ENCODE results near the gene CALB2.
A peak's percentile ranks its signal among the peaks of the same experiment; 100 is the strongest.
"Not testable (repeated sequence)": the region's sequence is repeated elsewhere in the genome, so short reads cannot be mapped to it uniquely, and the experiment has no call there.

Gene CALB2

DNA sequence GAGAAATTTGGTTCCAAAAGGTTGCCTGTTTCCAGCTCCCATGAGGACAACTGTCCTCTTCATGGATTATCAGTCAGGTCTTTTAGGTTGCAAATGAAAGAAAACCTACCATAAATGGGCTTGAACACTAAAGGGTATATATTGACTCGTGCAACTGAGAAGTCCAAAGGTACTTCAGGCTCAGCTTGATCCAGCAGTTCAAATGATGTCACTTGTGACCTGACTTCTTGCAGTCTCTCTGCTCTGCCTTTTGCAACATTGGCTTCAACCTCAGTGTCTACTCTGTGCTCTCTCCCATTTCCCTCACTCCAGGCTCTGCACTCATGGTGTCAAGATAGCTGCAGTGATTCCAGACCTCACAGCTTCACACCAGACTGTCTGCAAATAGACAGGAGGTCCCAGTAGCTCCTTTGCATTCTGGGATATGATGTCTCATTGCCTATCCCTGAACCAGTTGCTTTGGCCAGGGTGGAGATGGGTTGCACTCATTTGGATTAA, 5.5 kb upstream of the CALB2 start:
- DNase-seq (ENCODE audit: low spot score): no peak

DNA sequence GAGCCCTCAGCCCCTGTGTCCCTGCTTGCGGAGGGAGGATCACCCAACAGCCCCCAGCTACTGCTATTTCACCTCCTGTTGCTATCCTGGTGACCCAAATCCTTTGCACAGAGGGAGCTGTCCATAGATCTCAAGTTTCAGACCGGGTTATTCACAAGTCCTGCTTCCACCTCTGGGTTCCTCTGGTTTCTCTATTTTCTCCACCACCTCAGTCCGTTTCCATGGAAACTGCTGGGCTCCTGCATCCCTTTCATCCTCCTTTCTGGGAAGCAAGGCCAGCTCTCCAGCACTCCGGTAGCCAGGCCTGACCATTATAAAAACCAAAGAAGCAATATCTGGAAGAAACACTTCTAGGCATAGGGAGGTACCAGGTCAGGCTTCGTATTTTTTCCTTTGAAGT, 4.8 kb upstream of the CALB2 start:
- no peak for DNase-seq (ENCODE audit: low spot score)

DNA sequence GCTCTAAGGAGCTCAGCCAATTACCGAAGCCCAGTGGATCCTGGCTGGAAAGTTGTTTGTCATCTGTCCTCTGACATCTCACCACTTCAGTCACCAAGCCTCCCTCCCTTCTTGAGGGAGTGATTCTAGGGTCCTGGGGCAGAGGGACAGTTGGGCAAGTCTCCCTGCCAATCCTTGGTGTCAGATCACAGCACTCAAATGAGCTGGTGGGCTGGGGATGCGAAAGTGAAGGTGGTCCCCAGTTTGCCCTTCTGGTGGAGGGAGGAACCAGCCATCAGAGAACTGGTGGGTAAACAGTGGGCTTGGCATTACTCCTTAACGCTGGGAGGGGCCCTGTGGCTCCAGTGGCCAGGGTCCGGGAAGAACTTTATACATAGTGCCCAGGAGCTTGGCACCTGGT, 4.4 kb upstream of the CALB2 start:
- DNase-seq (ENCODE audit: low spot score): no peak

- no peak for DNase-seq (ENCODE audit: low spot score)
Observed at GRCh38 chr16:71356051-71356740, 2.3 kb upstream of the CALB2 start.

DNA sequence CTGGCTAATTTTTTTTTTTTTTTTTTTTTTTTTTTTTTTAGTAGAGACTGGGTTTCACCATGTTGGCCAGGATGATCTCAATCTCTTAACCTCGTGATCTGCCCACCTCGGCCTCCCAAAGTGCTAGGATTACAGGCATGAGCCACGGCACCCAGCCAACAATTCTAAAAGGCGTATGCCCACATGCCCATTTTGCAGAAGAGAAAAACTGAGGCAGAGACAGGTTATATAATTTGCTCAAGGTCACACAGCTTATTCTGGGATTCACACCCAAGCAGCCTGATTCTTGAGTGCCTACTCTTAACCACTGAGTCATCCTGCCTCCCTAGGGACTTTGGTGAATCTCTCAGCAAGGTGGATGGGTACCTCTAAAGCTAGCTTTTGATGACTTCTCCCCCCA, 1.6 kb upstream of the CALB2 start:
- DNase-seq (ENCODE audit: low spot score): not testable (repeated sequence)

- DNase-seq (ENCODE audit: low spot score): no peak
Observed at GRCh38 chr16:71357681-71358080, 842 bp upstream of the CALB2 start.

- DNase-seq (ENCODE audit: low spot score): no peak
Observed at GRCh38 chr16:71359431-71359830, 908 bp downstream of the CALB2 start.

GRCh38 chr16:71360378-71360777, 1.9 kb downstream of the CALB2 start:
- DNase-seq (ENCODE audit: low spot score): no peak

- DNase-seq (ENCODE audit: low spot score): no peak
Observed at GRCh38 chr16:71364133-71364681, 5.7 kb downstream of the CALB2 start.

- DNase-seq (ENCODE audit: low spot score): no peak
Observed at GRCh38 chr16:71365021-71365420, 6.5 kb downstream of the CALB2 start.

DNA sequence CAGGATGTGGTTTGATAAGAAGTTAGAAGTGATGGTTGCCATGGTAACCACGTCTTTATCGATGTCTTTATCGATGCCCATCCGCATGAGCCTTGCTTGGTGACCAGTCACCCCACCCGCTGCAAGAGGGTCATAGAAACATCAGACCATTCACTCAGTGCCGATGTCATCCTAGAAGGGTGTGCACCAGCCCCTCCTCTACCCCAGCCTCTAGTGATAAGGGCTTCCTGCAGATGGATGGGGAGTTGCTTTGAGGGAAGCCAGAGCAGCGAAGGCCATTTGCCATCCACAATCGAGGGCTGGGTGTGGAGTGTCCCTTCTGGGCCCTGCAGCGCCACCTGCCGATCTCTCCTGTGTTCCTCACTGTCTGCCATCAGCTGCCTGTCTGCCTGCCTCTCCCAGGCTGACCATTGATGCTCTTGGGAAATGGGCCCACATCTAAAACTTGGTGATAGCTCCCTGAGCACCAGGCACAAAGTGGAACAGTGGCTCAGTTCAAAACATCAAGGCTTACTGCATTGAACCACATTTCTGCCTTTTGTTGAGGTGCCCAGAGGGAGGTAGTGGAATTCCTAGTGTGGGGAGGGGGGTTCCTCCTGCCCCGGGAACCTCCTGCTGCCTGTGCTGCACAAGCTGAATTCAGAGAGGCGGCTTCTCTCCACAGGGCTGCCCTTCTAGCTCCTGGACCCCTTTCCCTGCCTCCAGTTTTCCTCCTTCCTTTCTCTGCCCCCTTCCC, 8.9 kb downstream of the CALB2 start:
- DNase-seq (ENCODE audit: low spot score): peak; percentile 67

DNA sequence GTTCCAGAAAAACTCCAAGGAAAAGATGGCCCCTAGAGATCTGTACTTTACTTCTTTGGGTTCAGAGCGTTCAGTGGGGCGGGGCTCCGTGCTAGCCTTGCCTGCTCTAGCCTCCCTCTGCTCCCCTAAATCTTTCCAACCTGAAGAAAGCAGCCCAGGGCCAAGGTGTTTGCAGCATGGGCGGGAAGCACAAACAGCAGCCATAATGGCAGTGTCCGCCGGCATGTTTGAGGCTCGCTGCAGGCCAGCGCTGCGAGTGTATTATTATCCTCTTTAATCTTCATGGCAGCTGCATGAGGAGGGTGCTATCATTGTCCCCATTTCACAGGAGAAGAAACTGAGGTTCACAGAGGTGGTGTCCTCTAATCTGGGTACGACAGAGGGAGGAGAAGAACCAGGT, 10.4 kb downstream of the CALB2 start:
- DNase-seq (ENCODE audit: low spot score): no peak

- no peak for DNase-seq (ENCODE audit: low spot score)
Observed at GRCh38 chr16:71369494-71369893, 11.0 kb downstream of the CALB2 start.

GRCh38 chr16:71371237-71371636, 12.7 kb downstream of the CALB2 start:
- DNase-seq (ENCODE audit: low spot score): no peak

DNA sequence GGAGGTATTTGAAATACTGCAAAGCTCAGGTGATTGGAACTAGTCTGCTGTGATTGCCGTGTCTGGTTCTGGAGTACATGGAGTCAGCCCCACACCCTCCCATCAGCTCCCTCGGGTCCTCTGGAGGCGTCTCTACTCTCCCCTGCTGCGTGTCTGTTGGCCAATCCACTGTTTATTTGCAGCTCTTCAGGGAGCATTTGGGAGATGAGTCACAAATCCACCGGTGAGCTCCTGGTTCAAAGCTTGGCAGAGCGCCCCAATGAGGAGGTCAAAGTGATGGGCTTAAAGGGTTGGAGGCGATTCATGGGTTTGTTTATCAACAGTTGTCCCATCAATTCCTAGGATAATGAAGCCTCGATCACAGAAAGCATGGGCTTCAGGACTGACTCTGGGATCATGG, 14.6 kb downstream of the CALB2 start:
- no peak for DNase-seq (ENCODE audit: low spot score)

DNA sequence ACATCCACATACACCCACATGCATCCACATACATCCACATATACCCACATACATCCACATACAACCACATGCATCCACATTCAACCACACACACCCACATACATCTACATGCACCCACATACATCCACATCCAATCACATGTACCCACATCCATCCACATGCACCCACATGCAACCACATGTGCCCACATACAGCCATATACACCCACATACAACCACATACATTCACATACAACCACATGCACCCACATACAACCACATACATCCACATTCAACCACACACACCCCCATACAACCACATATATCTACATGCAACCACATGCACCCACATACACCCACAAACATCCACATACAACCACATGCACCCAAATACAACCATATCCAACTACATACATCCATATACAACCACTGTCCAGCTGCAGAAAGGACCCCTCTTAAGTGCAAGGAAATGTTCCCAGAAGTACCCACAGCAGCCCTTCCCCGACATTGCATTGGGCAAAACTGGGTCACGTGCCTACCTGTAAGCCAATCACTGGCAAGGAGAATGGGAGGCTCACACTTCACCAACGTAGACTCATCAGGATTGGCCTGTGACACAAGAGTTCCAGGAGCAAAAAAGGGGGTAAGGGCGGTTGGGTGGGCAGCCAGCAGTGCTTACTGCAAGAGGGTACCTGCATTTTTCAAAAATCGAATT, 18.1 kb downstream of the CALB2 start:
- no peak for DNase-seq (ENCODE audit: low spot score)

DNA sequence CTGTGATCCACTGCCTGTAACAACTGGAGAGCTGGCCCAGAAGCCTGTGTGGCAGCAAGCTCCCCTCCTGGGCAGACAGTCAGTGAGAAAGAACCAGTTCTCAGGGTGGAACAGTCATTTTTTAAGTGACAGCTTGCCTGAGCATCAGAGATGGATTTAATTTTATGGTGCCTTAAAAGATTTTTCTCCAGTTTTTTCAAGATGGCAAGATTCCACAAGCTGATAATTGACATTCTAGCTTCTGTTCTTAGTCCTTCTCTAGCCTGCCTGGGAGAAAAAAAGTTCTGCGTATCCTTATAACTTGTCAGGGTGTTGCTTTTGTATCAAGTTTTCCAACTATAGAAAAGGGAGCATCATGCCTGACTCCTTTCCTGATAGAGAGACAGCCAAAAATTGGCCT, 21.2 kb downstream of the CALB2 start:
- DNase-seq (ENCODE audit: low spot score): no peak

DNA sequence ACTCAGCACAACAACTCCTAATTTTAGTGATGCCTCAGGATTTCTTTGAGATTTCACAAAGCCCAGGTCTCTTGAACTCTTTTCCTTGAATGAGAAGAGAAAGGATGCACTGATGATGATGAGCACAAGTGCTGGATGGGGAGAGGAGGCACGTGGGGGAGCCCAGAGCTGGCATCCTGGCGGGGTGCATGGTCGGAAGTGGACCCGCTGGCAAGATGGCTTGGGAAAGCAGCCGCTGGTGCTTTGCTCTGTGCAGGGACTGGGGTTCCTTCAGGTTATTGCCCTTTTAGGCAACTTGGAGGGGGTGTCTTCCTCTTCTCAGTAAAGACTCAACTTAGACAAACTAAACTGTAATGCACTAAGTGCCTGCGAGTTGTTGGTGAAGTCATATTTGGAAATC, 22.3 kb downstream of the CALB2 start:
- DNase-seq (ENCODE audit: low spot score): no peak

DNA sequence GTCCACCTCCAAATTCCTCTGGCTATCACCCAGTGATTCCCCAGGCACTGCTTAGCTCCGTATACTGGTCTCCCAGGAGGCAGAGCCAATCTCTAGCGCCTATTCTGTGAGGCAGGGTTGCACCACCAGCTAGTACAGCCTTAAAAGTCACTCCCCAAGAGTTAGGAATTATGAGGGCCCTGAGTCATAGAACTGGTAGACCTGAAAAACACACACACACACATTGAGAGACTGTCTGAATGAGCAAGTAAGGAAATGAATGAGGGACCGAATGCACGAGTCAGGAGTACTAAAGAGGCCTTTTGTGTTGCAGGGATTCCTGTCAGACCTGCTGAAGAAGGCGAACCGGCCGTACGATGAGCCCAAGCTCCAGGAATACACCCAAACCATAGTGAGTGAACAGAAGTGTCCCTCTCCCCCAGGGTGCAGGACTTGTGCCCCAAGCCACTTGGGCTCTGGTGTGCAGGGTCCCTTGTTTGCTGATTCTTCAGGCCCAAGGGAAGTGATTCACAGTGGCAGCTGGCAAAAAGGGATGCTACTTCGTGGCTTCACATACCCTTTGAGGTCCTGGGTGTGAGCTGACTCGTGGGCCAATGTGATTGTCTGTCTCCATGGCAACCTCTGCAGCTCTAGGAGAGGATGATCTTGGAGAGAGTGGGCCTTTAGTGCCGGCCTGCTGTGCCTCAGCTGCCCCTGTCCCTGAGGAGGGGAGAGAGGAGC, 24.7 kb downstream of the CALB2 start:
- peak; percentile 31 for DNase-seq (ENCODE audit: low spot score)

DNA sequence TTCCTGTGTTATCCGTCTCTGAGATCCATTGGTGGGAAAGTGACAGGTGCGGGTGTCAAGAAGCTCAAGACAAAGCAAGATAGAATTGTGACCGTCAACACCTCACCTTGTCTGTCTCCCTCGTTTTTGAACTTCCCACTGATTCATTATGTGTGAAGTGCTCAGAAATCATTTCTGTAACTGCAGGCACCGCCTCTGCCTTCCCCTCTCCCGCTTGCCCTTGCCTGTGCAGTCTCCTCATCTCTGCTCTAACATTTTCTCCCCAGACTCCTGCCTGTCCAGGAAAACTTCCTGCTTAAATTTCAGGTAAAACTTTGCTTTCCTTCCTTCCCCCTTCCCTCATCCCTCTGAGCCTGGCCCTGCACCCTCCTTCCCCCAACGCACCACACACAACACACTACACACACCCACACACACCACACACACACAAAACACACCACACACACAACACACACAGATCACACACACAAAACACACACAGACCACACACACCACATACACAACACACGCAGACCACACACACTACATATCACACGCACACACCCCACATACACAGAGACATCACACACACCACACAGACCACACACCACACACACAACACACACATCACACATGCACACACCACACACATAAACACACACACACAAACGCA, 25.7 kb downstream of the CALB2 start:
- DNase-seq (ENCODE audit: low spot score): peak; percentile 8

All from SK-N-DZ (cell line).